ENCODE measurements around the gene HDHD3.

The HDHD3 gene

DNA sequence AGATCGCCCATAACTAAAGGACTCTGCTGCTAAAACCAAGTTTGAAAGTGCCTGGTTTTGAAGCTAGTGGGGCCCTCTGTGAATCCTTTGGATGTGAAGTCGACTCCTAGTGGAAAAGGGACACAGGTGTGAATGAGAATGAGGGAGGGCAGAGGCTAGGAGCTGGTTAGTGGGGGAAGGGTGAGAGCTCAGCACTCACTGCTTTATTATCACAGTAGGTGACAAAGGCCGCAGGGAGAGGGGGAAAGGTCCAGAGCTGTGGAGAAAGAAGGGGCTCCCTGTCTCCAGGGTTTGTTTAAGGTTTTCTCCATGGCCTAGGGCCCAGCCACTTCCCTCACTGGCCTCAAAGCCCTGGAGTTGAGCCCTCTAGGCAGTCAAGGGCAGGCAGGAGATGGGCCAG lies 3.5 kb downstream of the HDHD3 start:
- Histone ChIP-seq H3K27me3 (ENCODE audit: low read length) (no peaks in the 10 kb centered on the region), H3K27ac (ENCODE audit: low read depth, low read length) (no peak overlapping the region), H2AFZ (ENCODE audit: low read depth, low read length, severe bottlenecking) (no peak overlapping the region), H3K9me2 (replicated peaks; ENCODE audit: insufficient read depth, low read length) (no peaks in the 10 kb centered on the region), H3K79me2 (ENCODE audit: insufficient read depth, low read length) (no peaks in the 10 kb centered on the region), H3F3A (ENCODE audit: insufficient read depth) (no peaks in the 10 kb centered on the region), H3K4me2 (ENCODE audit: low read depth, low read length, poor library complexity, severe bottlenecking) (no peak overlapping the region), H3K9me3 (ENCODE audit: insufficient read depth, low read length) (no peaks in the 10 kb centered on the region), H3K36me3 (ENCODE audit: low read length) (no peaks in the 10 kb centered on the region), H3K9ac (ENCODE audit: low read length) (no peak overlapping the region), H3K4me3 (ENCODE audit: insufficient read depth, low read length, poor library complexity, severe bottlenecking) (no peak overlapping the region), H4K20me1 (ENCODE audit: low read depth, low read length) (no peaks in the 10 kb centered on the region)
- TF ChIP-seq, protein P1, sequence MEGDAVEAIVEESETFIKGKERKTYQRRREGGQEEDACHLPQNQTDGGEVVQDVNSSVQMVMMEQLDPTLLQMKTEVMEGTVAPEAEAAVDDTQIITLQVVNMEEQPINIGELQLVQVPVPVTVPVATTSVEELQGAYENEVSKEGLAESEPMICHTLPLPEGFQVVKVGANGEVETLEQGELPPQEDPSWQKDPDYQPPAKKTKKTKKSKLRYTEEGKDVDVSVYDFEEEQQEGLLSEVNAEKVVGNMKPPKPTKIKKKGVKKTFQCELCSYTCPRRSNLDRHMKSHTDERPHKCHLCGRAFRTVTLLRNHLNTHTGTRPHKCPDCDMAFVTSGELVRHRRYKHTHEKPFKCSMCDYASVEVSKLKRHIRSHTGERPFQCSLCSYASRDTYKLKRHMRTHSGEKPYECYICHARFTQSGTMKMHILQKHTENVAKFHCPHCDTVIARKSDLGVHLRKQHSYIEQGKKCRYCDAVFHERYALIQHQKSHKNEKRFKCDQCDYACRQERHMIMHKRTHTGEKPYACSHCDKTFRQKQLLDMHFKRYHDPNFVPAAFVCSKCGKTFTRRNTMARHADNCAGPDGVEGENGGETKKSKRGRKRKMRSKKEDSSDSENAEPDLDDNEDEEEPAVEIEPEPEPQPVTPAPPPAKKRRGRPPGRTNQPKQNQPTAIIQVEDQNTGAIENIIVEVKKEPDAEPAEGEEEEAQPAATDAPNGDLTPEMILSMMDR (IDR thresholded peaks at IDR 0.05; ENCODE audit: insufficient read depth, low read length, poor library complexity, severe bottlenecking), result no peak
- TF ChIP-seq EZH2phosphoT487 (conservative IDR thresholded peaks at IDR 0.05; ENCODE audit: low read length), result no peak

DNA sequence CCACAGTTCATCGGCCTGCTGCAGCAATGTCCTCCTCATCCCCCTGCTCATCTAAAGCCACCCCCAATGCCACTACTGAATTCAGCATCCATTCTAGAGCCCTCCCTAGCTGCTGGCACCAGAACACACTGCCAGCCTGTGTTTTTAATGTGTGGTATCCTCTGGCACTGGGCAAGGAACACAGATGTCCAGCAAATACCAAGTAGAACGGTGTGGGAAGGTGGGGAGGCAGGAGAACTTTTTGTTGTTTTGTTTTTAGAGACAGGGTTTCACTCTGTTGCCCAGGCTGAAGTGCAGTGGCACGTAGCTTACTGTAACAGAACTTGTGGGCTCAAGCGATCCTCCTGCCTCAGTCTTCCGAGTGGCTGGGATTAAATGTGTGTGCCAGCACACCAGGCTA lies 4.7 kb downstream of the HDHD3 start:
- TF ChIP-seq, protein P1 (IDR thresholded peaks at IDR 0.05; ENCODE audit: insufficient read depth, low read length, poor library complexity, severe bottlenecking), result no peak
- no peak for TF ChIP-seq EZH2phosphoT487 (conservative IDR thresholded peaks at IDR 0.05; ENCODE audit: low read length)

DNA sequence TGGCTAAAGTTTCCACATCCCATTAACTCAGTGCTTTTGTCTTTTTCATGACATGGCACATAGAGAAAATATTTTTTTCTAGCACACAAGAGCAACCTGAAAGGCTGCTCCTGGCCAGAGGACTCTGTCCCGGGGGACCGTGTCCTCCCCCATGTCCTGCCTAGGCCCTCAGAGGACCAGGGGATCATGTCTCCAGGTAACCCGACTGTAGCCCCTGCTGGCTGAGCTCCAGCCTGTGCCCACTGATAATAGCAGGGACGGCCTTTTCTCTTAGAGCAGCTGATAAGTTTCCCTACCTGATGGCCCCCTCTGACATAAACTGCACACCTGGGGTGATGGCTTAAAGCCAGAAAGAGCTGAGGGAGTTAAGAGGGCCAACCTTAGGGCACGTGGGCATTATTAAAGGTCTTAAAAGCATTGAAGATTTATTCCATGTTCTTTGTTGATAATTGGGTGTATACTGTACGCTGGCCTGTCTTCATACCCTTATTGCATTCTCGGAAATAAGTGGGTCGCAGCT lies 5.9 kb downstream of the HDHD3 start:
- H3F3A ChIP-seq (ENCODE audit: insufficient read depth), result no peaks in the 10 kb centered on the region
- TF ChIP-seq, protein P1 (IDR thresholded peaks at IDR 0.05; ENCODE audit: insufficient read depth, low read length, poor library complexity, severe bottlenecking), result no peak
- TF ChIP-seq EZH2phosphoT487 (conservative IDR thresholded peaks at IDR 0.05; ENCODE audit: low read length), result no peak

More for the DNA sequence above, 4.7 kb downstream of the HDHD3 start:
- no peak overlapping the region for H2AFZ ChIP-seq (ENCODE audit: low read depth, low read length, severe bottlenecking)
- no peaks in the 10 kb centered on the region for H3K36me3 ChIP-seq (ENCODE audit: low read length)
- no peaks in the 10 kb centered on the region for H3K79me2 ChIP-seq (ENCODE audit: insufficient read depth, low read length)
- H3K9ac ChIP-seq (ENCODE audit: low read length), result no peak overlapping the region
- H3K9me2 ChIP-seq (replicated peaks; ENCODE audit: insufficient read depth, low read length), result no peaks in the 10 kb centered on the region
- H3K9me3 ChIP-seq (ENCODE audit: insufficient read depth, low read length), result no peaks in the 10 kb centered on the region
- H3K4me2 ChIP-seq (ENCODE audit: low read depth, low read length, poor library complexity, severe bottlenecking), result no peak overlapping the region
- H3F3A ChIP-seq (ENCODE audit: insufficient read depth), result no peaks in the 10 kb centered on the region
- no peak overlapping the region for H3K4me3 ChIP-seq (ENCODE audit: insufficient read depth, low read length, poor library complexity, severe bottlenecking)
- no peaks in the 10 kb centered on the region for H4K20me1 ChIP-seq (ENCODE audit: low read depth, low read length)
- no peaks in the 10 kb centered on the region for H3K27me3 ChIP-seq (ENCODE audit: low read length)
- no peak overlapping the region for H3K27ac ChIP-seq (ENCODE audit: low read depth, low read length)

More for the DNA sequence above, 5.9 kb downstream of the HDHD3 start:
- Histone ChIP-seq H3K79me2 (ENCODE audit: insufficient read depth, low read length) (no peaks in the 10 kb centered on the region), H3K36me3 (ENCODE audit: low read length) (no peaks in the 10 kb centered on the region), H3K9me3 (ENCODE audit: insufficient read depth, low read length) (no peaks in the 10 kb centered on the region), H2AFZ (ENCODE audit: low read depth, low read length, severe bottlenecking) (no peak overlapping the region), H3K4me3 (ENCODE audit: insufficient read depth, low read length, poor library complexity, severe bottlenecking) (no peak overlapping the region), H3K27ac (ENCODE audit: low read depth, low read length) (no peak overlapping the region), H3K9ac (ENCODE audit: low read length) (no peak overlapping the region), H3K9me2 (replicated peaks; ENCODE audit: insufficient read depth, low read length) (no peaks in the 10 kb centered on the region), H3K27me3 (ENCODE audit: low read length) (no peaks in the 10 kb centered on the region), H3K4me2 (ENCODE audit: low read depth, low read length, poor library complexity, severe bottlenecking) (no peak overlapping the region), H4K20me1 (ENCODE audit: low read depth, low read length) (no peaks in the 10 kb centered on the region)

Measured in SU-DHL-6 (cell line).